ENCODE data around the gene OR1J2.

GRCh38 chr9:122463828-122464632 is 46.6 kb upstream of the OR1J2 start:
- TF ChIP-seq POLR2AphosphoS5 (IDR thresholded peaks at IDR 0.05) (no peak), CTCF (IDR thresholded peaks at IDR 0.05) (no peak), EP300 (IDR thresholded peaks at IDR 0.05) (no peak)
